AG09319 (cell line): ENCODE results near the gene DCAF15.

Experiments
- DNase-seq: peaks from one replicate; pipeline ENCODE4 v3.0.0-alpha.2; 2010; ENCODE audit warnings: low read depth; ENCODE audit errors: extremely low read depth
- TF ChIP-seq, protein P1 (sequence below): IDR thresholded peaks from 2 replicates; pipeline ENCODE4 v1.5.1; 2011; ENCODE audit warnings: low read depth, mild to moderate bottlenecking, inconsistent platforms, low read length, moderate library complexity

The DCAF15 gene

DNA sequence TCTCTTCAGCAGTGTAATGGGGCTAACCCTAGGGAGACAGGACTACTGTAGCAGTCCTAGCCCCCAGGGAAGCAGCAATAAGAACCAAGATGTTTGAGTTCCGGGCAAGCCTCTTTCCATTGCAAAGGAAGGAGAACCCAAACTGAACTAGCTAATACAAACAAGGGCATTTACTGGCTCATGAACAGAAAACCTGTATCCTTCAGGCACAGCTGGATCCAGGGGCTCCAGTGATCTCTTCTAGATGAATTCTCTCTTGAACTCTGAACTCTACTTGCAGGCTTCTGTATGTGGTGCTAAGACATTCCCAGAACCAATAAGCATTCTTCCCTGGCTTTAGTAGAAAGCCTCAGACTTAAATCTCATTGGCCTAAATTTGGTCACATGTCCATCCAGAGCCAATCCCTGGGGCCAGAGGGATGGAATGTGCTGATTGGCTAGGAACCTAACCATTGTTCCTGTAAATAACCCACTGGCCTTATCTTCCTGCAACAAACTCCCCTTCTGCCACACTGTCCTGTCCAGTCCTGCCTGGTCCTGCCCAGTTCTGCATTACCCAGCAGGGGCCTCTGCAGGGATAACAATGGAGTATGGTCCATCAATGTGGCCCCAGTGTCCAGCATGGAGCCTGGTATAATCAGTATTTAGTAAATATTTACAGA, 10.2 kb upstream of the DCAF15 start:
- TF ChIP-seq, protein P1, sequence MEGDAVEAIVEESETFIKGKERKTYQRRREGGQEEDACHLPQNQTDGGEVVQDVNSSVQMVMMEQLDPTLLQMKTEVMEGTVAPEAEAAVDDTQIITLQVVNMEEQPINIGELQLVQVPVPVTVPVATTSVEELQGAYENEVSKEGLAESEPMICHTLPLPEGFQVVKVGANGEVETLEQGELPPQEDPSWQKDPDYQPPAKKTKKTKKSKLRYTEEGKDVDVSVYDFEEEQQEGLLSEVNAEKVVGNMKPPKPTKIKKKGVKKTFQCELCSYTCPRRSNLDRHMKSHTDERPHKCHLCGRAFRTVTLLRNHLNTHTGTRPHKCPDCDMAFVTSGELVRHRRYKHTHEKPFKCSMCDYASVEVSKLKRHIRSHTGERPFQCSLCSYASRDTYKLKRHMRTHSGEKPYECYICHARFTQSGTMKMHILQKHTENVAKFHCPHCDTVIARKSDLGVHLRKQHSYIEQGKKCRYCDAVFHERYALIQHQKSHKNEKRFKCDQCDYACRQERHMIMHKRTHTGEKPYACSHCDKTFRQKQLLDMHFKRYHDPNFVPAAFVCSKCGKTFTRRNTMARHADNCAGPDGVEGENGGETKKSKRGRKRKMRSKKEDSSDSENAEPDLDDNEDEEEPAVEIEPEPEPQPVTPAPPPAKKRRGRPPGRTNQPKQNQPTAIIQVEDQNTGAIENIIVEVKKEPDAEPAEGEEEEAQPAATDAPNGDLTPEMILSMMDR, result no peak
- DNase-seq, result no peak

DNA sequence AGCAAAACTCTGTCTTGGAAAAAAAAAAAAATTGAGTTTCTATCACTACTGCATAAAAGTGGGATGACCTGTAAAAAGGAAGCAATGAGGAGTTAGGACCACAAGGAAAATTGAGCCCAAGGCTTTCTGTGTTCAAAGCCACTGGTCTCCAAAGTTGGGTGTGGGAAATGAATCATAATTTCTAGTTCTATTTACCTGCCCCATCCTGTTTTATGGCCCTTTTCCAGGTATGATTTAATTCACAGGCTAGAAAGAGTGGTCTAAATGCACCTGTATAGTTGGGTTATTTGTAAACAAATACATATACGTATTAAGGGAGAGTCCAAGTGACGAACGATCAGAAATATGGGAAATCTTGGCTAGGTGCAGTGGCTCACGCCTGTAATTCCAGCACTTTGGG, 5.9 kb upstream of the DCAF15 start:
- DNase-seq, result no peak
- TF ChIP-seq, protein P1, result no peak

GRCh38 chr19:13951043-13951442, 1.3 kb upstream of the DCAF15 start:
- DNase-seq, result no peak
- TF ChIP-seq, protein P1, result no peak

DNA sequence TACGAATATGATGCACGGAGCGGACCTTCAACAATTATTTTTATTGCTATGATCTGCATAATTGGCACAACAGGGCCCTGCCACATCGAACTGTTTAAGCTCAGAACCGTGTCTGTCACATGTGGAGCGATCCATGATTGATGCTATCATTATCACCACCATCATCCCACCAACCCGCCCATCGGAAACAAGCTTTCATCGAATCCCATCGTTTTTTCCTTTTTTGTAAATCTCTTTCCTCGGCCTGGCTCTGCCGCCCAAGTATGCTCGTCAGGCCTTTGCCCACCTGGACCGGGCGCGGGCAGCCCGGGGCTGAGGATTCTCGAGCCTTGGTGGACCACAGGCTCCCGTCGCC, 533 bp upstream of the DCAF15 start:
- no peak for DNase-seq
- TF ChIP-seq, protein P1, result no peak

DNA sequence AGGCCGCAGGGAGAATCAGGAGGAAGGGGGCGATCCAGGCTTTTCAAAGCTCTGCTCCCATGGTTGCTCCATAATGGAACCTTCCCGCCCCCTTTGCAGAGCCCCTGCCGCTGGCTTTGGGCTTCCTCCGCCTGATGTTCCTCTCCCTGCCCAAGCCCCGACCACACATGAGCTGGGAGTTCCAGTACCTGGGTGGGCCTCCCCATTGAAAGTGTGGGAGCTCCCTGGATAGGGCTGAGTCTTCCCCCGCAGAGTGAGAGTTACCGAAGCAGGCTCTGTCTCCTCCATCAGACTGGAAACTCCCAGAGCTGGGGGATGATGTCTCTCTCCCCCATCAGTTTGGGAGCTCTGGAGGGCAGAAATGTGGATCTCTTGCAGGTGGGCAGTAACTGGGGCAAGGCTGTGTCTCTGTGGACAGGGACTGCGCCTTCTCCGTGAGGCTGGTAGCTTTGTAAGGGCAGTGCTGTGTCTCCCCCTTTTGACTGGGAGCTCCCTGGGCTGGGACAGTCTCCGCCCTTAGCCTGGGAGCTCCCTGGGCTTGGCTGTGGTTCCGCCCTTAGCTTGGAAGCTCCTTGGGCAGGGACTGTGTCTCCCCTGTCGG, 722 bp downstream of the DCAF15 start:
- peak; percentile 31 for DNase-seq
- TF ChIP-seq, protein P1, result peak; percentile 45

GRCh38 chr19:13954185-13954584, 1.9 kb downstream of the DCAF15 start:
- TF ChIP-seq, protein P1, result no peak
- no peak for DNase-seq

- TF ChIP-seq, protein P1, result no peak
- no peak for DNase-seq
Observed at GRCh38 chr19:13955662-13956364, 3.5 kb downstream of the DCAF15 start.
